ENCODE measurements around the gene MYH11.
"Not testable (repeated sequence)": the region's sequence is repeated elsewhere in the genome, so short reads cannot be mapped to it uniquely, and the experiment has no call there.

The MYH11 gene

DNA sequence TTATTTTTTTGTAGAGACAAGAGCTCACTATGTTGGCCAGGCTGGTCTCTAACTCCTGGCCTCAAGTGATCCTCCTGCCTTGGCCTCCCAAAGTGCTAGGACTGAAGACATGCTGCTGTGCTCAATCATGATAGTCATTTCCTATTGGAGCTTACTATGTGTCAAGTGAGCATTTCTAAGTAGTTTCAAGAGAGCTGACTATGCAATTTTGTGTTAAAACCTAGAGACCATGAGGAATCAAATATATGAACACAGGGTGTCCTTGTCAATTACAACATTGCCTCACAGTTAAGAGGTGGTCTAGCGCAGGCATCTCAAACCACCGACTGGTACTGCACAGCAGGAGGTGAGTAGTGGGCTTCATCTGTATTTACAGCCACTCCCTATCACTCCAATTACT lies 37.8 kb downstream of the MYH11 start:
- Histone ChIP-seq H3F3A (ENCODE audit: low read depth) (no peaks in the 10 kb centered on the region), H3K9ac (ENCODE audit: low read depth, low read length, poor library complexity, severe bottlenecking) (no peak overlapping the region), H3K4me1 (ENCODE audit: insufficient read depth, low read length, poor library complexity, severe bottlenecking) (no peaks in the 10 kb centered on the region), H3K4me3 (ENCODE audit: low read length, poor library complexity, severe bottlenecking) (no peak overlapping the region), H3K4me2 (ENCODE audit: low read depth, low read length, poor library complexity, severe bottlenecking) (no peak overlapping the region), H3K9me3 (ENCODE audit: insufficient read depth, low read depth, low read length) (no peaks in the 10 kb centered on the region; the same call in 1 of the 2 replicates), H2AFZ (ENCODE audit: low read length) (no peak overlapping the region), H4K20me1 (ENCODE audit: insufficient read depth, low read length, poor library complexity, severe bottlenecking) (no peaks in the 10 kb centered on the region), H3K79me2 (ENCODE audit: insufficient read depth, low read length) (no peaks in the 10 kb centered on the region), H3K9me2 (replicated peaks; ENCODE audit: low read depth, low read length) (no peaks in the 10 kb centered on the region), H3K36me3 (ENCODE audit: insufficient read depth, low read length) (no peaks in the 10 kb centered on the region), H3K27me3 (ENCODE audit: insufficient read depth, low read length, poor library complexity, severe bottlenecking) (no peaks in the 10 kb centered on the region)
- TF ChIP-seq, protein P1, sequence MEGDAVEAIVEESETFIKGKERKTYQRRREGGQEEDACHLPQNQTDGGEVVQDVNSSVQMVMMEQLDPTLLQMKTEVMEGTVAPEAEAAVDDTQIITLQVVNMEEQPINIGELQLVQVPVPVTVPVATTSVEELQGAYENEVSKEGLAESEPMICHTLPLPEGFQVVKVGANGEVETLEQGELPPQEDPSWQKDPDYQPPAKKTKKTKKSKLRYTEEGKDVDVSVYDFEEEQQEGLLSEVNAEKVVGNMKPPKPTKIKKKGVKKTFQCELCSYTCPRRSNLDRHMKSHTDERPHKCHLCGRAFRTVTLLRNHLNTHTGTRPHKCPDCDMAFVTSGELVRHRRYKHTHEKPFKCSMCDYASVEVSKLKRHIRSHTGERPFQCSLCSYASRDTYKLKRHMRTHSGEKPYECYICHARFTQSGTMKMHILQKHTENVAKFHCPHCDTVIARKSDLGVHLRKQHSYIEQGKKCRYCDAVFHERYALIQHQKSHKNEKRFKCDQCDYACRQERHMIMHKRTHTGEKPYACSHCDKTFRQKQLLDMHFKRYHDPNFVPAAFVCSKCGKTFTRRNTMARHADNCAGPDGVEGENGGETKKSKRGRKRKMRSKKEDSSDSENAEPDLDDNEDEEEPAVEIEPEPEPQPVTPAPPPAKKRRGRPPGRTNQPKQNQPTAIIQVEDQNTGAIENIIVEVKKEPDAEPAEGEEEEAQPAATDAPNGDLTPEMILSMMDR (conservative IDR thresholded peaks at IDR 0.05; ENCODE audit: low read length): no peak
- no peak for TF ChIP-seq EZH2phosphoT487 (IDR thresholded peaks at IDR 0.05; ENCODE audit: borderline replicate concordance)

DNA sequence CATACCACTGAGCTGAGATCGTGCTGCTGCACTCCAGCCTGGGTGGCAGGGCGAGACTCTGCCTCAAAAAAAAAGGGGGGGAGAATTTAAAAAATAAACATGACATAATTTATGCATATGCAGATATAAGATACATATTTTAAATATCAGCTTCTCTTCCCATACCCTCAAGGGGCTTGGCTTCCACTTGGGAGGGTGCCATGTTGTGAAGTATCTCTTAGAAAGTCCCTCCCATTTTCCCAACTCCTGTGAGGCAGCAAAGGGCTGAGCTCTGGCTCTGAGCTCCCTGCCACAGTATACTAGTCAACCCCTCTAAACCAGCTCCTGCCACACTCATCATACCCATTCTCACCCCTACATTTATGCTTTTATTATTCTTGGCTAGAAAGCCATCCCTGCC lies 39.4 kb downstream of the MYH11 start:
- H3K36me3 ChIP-seq (ENCODE audit: insufficient read depth, low read length): no peaks in the 10 kb centered on the region
- H3F3A ChIP-seq (ENCODE audit: low read depth): no peaks in the 10 kb centered on the region
- H3K79me2 ChIP-seq (ENCODE audit: insufficient read depth, low read length): no peaks in the 10 kb centered on the region
- H3K4me2 ChIP-seq (ENCODE audit: low read depth, low read length, poor library complexity, severe bottlenecking): no peak overlapping the region
- H3K9ac ChIP-seq (ENCODE audit: low read depth, low read length, poor library complexity, severe bottlenecking): no peak overlapping the region
- H3K27me3 ChIP-seq (ENCODE audit: insufficient read depth, low read length, poor library complexity, severe bottlenecking): no peaks in the 10 kb centered on the region
- no peaks in the 10 kb centered on the region for H3K4me1 ChIP-seq (ENCODE audit: insufficient read depth, low read length, poor library complexity, severe bottlenecking)
- H3K9me2 ChIP-seq (replicated peaks; ENCODE audit: low read depth, low read length): no peaks in the 10 kb centered on the region
- no peaks in the 10 kb centered on the region; the same call in 1 of the 2 replicates for H3K9me3 ChIP-seq (ENCODE audit: insufficient read depth, low read depth, low read length)
- no peaks in the 10 kb centered on the region for H4K20me1 ChIP-seq (ENCODE audit: insufficient read depth, low read length, poor library complexity, severe bottlenecking)
- no peak for TF ChIP-seq EZH2phosphoT487 (IDR thresholded peaks at IDR 0.05; ENCODE audit: borderline replicate concordance)
- TF ChIP-seq, protein P1 (conservative IDR thresholded peaks at IDR 0.05; ENCODE audit: low read length): no peak
- no peak overlapping the region for H2AFZ ChIP-seq (ENCODE audit: low read length)
- H3K4me3 ChIP-seq (ENCODE audit: low read length, poor library complexity, severe bottlenecking): no peak overlapping the region

DNA sequence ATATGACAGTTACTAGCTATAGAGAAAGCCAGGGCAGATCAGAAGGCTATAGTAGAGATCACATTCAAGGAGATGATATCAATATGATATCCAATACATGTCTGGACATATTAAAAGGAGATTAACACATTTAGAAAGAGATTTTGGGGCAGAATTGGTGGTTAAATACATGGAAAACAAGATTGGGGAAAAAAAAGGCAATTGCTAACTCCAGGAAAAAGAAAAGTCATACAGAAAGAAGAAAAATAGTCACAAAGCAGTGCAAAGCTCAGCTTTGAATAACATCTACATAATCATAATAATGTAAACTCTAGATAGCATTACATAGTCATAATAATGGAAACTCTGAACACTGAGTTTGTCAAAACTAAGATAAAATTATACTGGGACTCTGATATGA lies 40.6 kb downstream of the MYH11 start:
- H3K9me3 ChIP-seq (ENCODE audit: insufficient read depth, low read depth, low read length): no peaks in the 10 kb centered on the region; the same call in 1 of the 2 replicates
- no peaks in the 10 kb centered on the region for H3K9me2 ChIP-seq (replicated peaks; ENCODE audit: low read depth, low read length)
- no peaks in the 10 kb centered on the region for H4K20me1 ChIP-seq (ENCODE audit: insufficient read depth, low read length, poor library complexity, severe bottlenecking)
- no peak overlapping the region for H2AFZ ChIP-seq (ENCODE audit: low read length)
- H3K9ac ChIP-seq (ENCODE audit: low read depth, low read length, poor library complexity, severe bottlenecking): no peak overlapping the region
- H3K79me2 ChIP-seq (ENCODE audit: insufficient read depth, low read length): no peaks in the 10 kb centered on the region
- no peaks in the 10 kb centered on the region for H3K36me3 ChIP-seq (ENCODE audit: insufficient read depth, low read length)
- H3K27me3 ChIP-seq (ENCODE audit: insufficient read depth, low read length, poor library complexity, severe bottlenecking): no peaks in the 10 kb centered on the region
- TF ChIP-seq, protein P1 (conservative IDR thresholded peaks at IDR 0.05; ENCODE audit: low read length): no peak
- TF ChIP-seq EZH2phosphoT487 (IDR thresholded peaks at IDR 0.05; ENCODE audit: borderline replicate concordance): no peak
- H3F3A ChIP-seq (ENCODE audit: low read depth): no peaks in the 10 kb centered on the region
- no peaks in the 10 kb centered on the region for H3K4me1 ChIP-seq (ENCODE audit: insufficient read depth, low read length, poor library complexity, severe bottlenecking)
- no peak overlapping the region for H3K4me3 ChIP-seq (ENCODE audit: low read length, poor library complexity, severe bottlenecking)
- no peak overlapping the region for H3K4me2 ChIP-seq (ENCODE audit: low read depth, low read length, poor library complexity, severe bottlenecking)

DNA sequence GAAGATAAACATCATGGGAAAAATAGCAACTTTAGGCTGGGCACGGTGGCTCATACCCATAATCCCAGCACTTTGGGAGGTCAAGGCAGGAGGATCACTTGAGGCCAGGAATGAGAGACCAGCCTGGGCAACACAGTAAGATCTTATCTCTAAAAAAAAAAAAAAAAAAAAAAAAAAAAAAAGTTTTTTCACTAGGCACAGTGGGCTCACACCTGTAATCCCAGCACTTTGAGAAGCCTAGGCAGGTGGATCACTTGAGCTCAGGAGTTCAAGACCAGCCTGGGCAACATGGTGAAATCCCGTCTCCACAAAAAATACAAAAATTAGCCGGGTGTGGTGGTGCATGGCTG lies 44.5 kb downstream of the MYH11 start:
- H3K4me3 ChIP-seq (ENCODE audit: low read length, poor library complexity, severe bottlenecking); H3K9me2 ChIP-seq (replicated peaks; ENCODE audit: low read depth, low read length); H3K79me2 ChIP-seq (ENCODE audit: insufficient read depth, low read length); H3F3A ChIP-seq (ENCODE audit: low read depth); H3K9ac ChIP-seq (ENCODE audit: low read depth, low read length, poor library complexity, severe bottlenecking); H4K20me1 ChIP-seq (ENCODE audit: insufficient read depth, low read length, poor library complexity, severe bottlenecking); H3K36me3 ChIP-seq (ENCODE audit: insufficient read depth, low read length); H3K9me3 ChIP-seq (ENCODE audit: insufficient read depth, low read depth, low read length); H2AFZ ChIP-seq (ENCODE audit: low read length); H3K4me1 ChIP-seq (ENCODE audit: insufficient read depth, low read length, poor library complexity, severe bottlenecking); H3K4me2 ChIP-seq (ENCODE audit: low read depth, low read length, poor library complexity, severe bottlenecking); H3K27me3 ChIP-seq (ENCODE audit: insufficient read depth, low read length, poor library complexity, severe bottlenecking): not testable (repeated sequence)

Data from Loucy (cell line).